Neuronal stem cell (in vitro differentiated cells): ENCODE data around the gene GABRA5.
A peak's percentile ranks its signal among the peaks of the same experiment; 100 is the strongest.

Experiments used
- DNase-seq: peaks from one replicate; pipeline ENCODE4 v3.0.0-alpha.2; 2013; ENCODE audit warnings: low spot score
- H2AFZ ChIP-seq: one replicate; pipeline ENCODE4 v1.6.1; 2013; ENCODE audit warnings: mild to moderate bottlenecking, low read length, inconsistent platforms
- H2AK5ac ChIP-seq: 2 replicates; pipeline ENCODE4 v1.6.1; 2013; ENCODE audit warnings: low read depth, mild to moderate bottlenecking, inconsistent platforms, low read length, moderate library complexity, mixed read lengths
- H2BK120ac ChIP-seq: 2 replicates; pipeline ENCODE4 v1.6.1; 2013; ENCODE audit warnings: low read depth, mild to moderate bottlenecking, inconsistent platforms, low read length, moderate library complexity, mixed read lengths
- H2BK12ac ChIP-seq: one replicate; pipeline ENCODE4 v1.6.1; 2013; ENCODE audit warnings: low read length, inconsistent platforms
- H2BK15ac ChIP-seq: 2 replicates; pipeline ENCODE4 v1.6.1; 2013; ENCODE audit warnings: mild to moderate bottlenecking, low read length, inconsistent platforms, mixed read lengths
- H2BK5ac ChIP-seq: one replicate; pipeline ENCODE4 v1.6.1; 2013; ENCODE audit warnings: inconsistent platforms, mild to moderate bottlenecking, low read length, moderate library complexity
- H3K14ac ChIP-seq: one replicate; pipeline ENCODE4 v1.6.1; 2013; ENCODE audit warnings: low read length, inconsistent platforms
- H3K18ac ChIP-seq: 2 replicates; pipeline ENCODE4 v1.6.1; 2013; ENCODE audit warnings: low read length, inconsistent platforms
- H3K23ac ChIP-seq: 2 replicates; pipeline ENCODE4 v1.6.1; 2013; ENCODE audit warnings: low read depth, mild to moderate bottlenecking, mixed read lengths, low read length, inconsistent platforms; ENCODE audit not compliant: poor library complexity
- H3K27ac ChIP-seq: replicated peaks from 3 replicates; pipeline ENCODE4 v1.5.1; 2013; ENCODE audit warnings: low read length, inconsistent platforms
- H3K27me3 ChIP-seq, 3 experiments: 2 replicates each; pipeline ENCODE4 v1.6.1; 2013; ENCODE audit warnings: low read length in 3 of 3, mild to moderate bottlenecking in 2 of 3, inconsistent platforms in 1 of 3, low read depth in 1 of 3, mixed read lengths in 1 of 3, moderate library complexity in 1 of 3; ENCODE audit not compliant: control insufficient read depth in 3 of 3, insufficient read depth in 3 of 3
- H3K36me3 ChIP-seq, 2 donors: replicated peaks in 1 of 2; 2 replicates each; pipeline ENCODE4 v1.6.1; 2013; ENCODE audit warnings: low read length in 2 of 2; ENCODE audit not compliant: control insufficient read depth in 2 of 2, insufficient read depth in 2 of 2
- H3K4ac ChIP-seq: 2 replicates; pipeline ENCODE4 v1.6.1; 2013; ENCODE audit warnings: inconsistent platforms, mild to moderate bottlenecking, low read length, moderate library complexity
- H3K4me1 ChIP-seq, 2 donors: 1 replicate in 1 of 2; 2 replicates in 1 of 2; pipeline ENCODE4 v1.6.1; 2013; ENCODE audit warnings: low read length in 2 of 2, low read depth in 1 of 2; ENCODE audit not compliant: control insufficient read depth in 2 of 2, insufficient read depth in 1 of 2
- H3K4me2 ChIP-seq: one replicate; pipeline ENCODE4 v1.6.1; 2013; ENCODE audit warnings: mild to moderate bottlenecking, low read length, inconsistent platforms; ENCODE audit not compliant: insufficient read depth, poor library complexity, severe bottlenecking
- H3K4me3 ChIP-seq, 2 donors: 2 replicates each; pipeline ENCODE4 v1.5.1; 2013; ENCODE audit warnings: low read length in 2 of 2, mild to moderate bottlenecking in 2 of 2, inconsistent platforms in 1 of 2, moderate library complexity in 1 of 2
- H3K79me1 ChIP-seq: one replicate; pipeline ENCODE4 v1.6.1; 2013; ENCODE audit warnings: low read depth, mild to moderate bottlenecking, inconsistent platforms, low read length, moderate library complexity
- H3K9ac ChIP-seq: one replicate; pipeline ENCODE4 v1.6.1; 2013; ENCODE audit warnings: mild to moderate bottlenecking, low read depth, low read length, inconsistent platforms; ENCODE audit not compliant: poor library complexity
- H3K9me3 ChIP-seq, 2 donors: replicated peaks in 1 of 2; 2 replicates each; pipeline versions ENCODE3 to v1.6.1; 2013; ENCODE audit warnings: low read length in 2 of 2, mild to moderate bottlenecking in 2 of 2, inconsistent platforms in 1 of 2, low read depth in 1 of 2, mixed read lengths in 1 of 2, moderate library complexity in 1 of 2; ENCODE audit not compliant: control insufficient read depth in 2 of 2, insufficient read depth in 1 of 2
- H4K8ac ChIP-seq: one replicate; pipeline ENCODE4 v1.6.1; 2013; ENCODE audit warnings: low read depth, mild to moderate bottlenecking, inconsistent platforms, low read length, moderate library complexity
- H4K91ac ChIP-seq: one replicate; pipeline ENCODE4 v1.6.1; 2013; ENCODE audit warnings: low read length, low read depth, mild to moderate bottlenecking, inconsistent platforms; ENCODE audit not compliant: poor library complexity
- WGBS, 2 donors: extraction: QIAGEN DNeasy Blood & Tissue Kit; methylation state at CpG; one replicate each; pipeline ENCODE4 v1.1.7; 2013; ENCODE audit warnings: missing lambda C conversion rate in 2 of 2, mixed read lengths in 1 of 2; ENCODE audit not compliant: insufficient read length in 2 of 2, insufficient replicate concordance in 1 of 2; ENCODE audit errors: extremely low coverage in 2 of 2; 5-methylcytosine and 5-hydroxymethylcytosine counted together

The GABRA5 gene

DNA sequence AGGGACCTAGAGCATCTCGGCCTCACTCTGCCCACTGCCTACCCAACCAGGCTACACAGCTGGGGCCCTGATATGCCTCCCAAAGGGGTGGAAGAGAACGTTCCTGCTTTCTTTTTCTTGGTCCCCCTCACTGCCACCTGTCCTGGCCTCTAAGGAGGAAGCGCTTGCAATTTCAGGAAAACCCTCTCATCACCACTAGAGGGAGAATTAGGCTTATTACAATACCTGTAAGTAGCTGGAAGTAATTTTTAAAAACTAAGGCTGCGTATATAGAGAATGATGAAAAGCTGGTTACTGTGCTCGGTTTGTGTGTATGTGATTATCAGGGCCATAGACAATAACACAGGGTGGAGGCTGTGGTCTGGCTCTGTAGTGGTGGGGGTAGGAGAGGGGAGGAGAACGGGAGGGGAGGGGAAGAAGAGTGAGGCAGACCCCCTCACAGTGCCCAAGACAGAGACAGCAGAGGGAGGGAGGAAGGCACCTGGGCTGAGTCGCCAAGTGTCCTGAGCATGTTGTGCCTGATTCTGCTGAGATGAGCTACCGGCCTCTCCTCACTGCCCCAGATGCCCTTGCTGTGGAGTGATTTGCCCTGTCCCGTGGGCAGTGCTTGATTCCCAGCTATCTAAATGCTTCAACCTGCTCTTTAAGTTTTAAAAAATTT is 107.4 kb downstream of the GABRA5 start:
- Histone ChIP-seq H3K4ac (no peak overlapping the region), H2AFZ (no peak overlapping the region), H3K14ac (no peak overlapping the region), H4K8ac (no peak overlapping the region), H3K4me1 (peaks cover 0 to 12% of the 10 kb centered on the region in 2 donors), H2AK5ac (no peak overlapping the region), H3K9ac (no peak overlapping the region), H3K23ac (no peak overlapping the region), H2BK120ac (no peak overlapping the region), H3K4me2 (no peak overlapping the region), H2BK5ac (no peak overlapping the region), H3K9me3 (no peaks in the 10 kb centered on the region), H3K18ac (no peak overlapping the region), H3K4me3 (no peak overlapping the region), H3K27ac (no peak overlapping the region), H2BK12ac (peak overlapping the region; percentile 73), H3K79me1 (no peaks in the 10 kb centered on the region), H3K36me3 (peaks cover 0 to 1% of the 10 kb centered on the region in 2 donors), H3K27me3 (peaks cover 0 to 38% (median 7%) of the 10 kb centered on the region in 3 experiments), H4K91ac (no peak overlapping the region), H2BK15ac (no peak overlapping the region)
- DNase-seq, result peak; percentile 37
- no CpG with 5 or more reads among the region's 9 CpGs for WGBS, 2 donors

DNA sequence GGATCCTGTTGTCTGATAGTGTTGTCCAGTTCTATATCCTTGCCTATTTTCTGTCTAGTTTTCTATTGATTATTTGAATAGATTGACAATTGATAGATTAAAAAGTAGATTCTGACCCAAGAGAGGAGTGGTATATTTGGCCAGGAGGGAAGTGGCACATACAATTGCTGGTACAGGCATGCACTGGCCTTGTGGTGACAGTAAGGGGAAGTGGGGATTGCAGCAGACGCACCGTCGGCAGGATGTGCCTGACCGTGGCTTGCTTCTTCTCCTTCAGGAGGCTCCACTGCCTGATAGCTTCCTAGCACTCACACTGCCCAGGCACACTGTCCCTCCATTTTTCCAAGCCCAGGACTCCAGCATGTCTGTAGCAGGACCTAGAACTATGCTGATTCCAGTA is 114.6 kb downstream of the GABRA5 start:
- no peak overlapping the region for H2BK5ac ChIP-seq
- H2AK5ac ChIP-seq, result no peak overlapping the region
- no peaks in the 10 kb centered on the region for H3K79me1 ChIP-seq
- no peak overlapping the region for H2BK120ac ChIP-seq
- no peak overlapping the region for H4K8ac ChIP-seq
- H4K91ac ChIP-seq, result no peak overlapping the region
- H2BK12ac ChIP-seq, result no peak overlapping the region
- H3K27me3 ChIP-seq, result no peaks in the 10 kb centered on the region
- H3K4me2 ChIP-seq, result no peak overlapping the region
- no peak overlapping the region for H2BK15ac ChIP-seq
- H3K4me1 ChIP-seq, result no peaks in the 10 kb centered on the region
- H3K4me3 ChIP-seq, result peak overlapping the region in 1 of 2 donors; percentile 61
- no peak overlapping the region for H3K14ac ChIP-seq
- H3K9ac ChIP-seq, result no peak overlapping the region
- H3K4ac ChIP-seq, result no peak overlapping the region
- H3K9me3 ChIP-seq, result peaks cover 0 to 3% of the 10 kb centered on the region in 2 donors
- no peak overlapping the region for H3K18ac ChIP-seq
- H3K23ac ChIP-seq, result no peak overlapping the region
- peaks cover 0 to 1% of the 10 kb centered on the region in 2 donors for H3K36me3 ChIP-seq
- WGBS, 2 donors, result no CpG with 5 or more reads among the region's 4 CpGs
- H3K27ac ChIP-seq, result no peak overlapping the region
- H2AFZ ChIP-seq, result no peak overlapping the region
- DNase-seq, result no peak

DNA sequence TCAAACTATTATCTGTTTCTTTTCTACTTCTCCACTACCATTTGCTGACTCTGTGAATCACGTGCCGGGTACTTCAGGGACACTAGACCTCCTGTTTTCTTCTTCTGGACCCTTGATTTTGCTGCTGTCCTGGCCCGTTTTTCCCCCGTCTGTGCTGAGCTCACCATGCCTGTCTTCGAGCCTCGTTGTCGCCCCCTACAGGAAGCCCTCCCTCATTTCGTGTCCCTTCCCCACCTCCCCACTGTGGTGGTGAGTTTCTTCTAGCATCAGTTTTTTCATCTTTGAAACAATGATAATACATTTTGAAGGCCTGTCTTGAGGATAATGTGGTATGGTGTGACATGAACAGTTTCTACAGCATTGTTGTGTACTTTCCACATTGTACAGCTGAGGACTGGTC is 117.0 kb downstream of the GABRA5 start:
- no peak overlapping the region for H4K91ac ChIP-seq
- no peak overlapping the region for H2AK5ac ChIP-seq
- peaks cover 0 to 3% of the 10 kb centered on the region in 2 donors for H3K9me3 ChIP-seq
- no peak overlapping the region for H2BK12ac ChIP-seq
- H3K27me3 ChIP-seq, result no peaks in the 10 kb centered on the region
- no peak for DNase-seq
- no peak overlapping the region for H3K18ac ChIP-seq
- no peak overlapping the region for H2BK5ac ChIP-seq
- H3K14ac ChIP-seq, result no peak overlapping the region
- H3K4me2 ChIP-seq, result no peak overlapping the region
- no CpG with 5 or more reads among the region's 8 CpGs for WGBS, 2 donors
- no peak overlapping the region for H3K4ac ChIP-seq
- H3K23ac ChIP-seq, result no peak overlapping the region
- no peak overlapping the region for H2BK15ac ChIP-seq
- no peaks in the 10 kb centered on the region for H3K4me1 ChIP-seq
- H4K8ac ChIP-seq, result no peak overlapping the region
- H3K27ac ChIP-seq, result no peak overlapping the region
- no peak overlapping the region for H3K9ac ChIP-seq
- no peaks in the 10 kb centered on the region for H3K79me1 ChIP-seq
- H2BK120ac ChIP-seq, result no peak overlapping the region
- no peak overlapping the region for H3K4me3 ChIP-seq
- no peak overlapping the region for H2AFZ ChIP-seq
- H3K36me3 ChIP-seq, result peaks cover 0 to 1% of the 10 kb centered on the region in 2 donors

- no peak overlapping the region for H2BK12ac ChIP-seq
- H2AFZ ChIP-seq, result no peak overlapping the region
- no peak overlapping the region for H3K14ac ChIP-seq
- H2BK5ac ChIP-seq, result no peak overlapping the region
- no peak overlapping the region for H2BK15ac ChIP-seq
- H2BK120ac ChIP-seq, result no peak overlapping the region
- H3K18ac ChIP-seq, result no peak overlapping the region
- H3K27me3 ChIP-seq, result no peaks in the 10 kb centered on the region
- H4K8ac ChIP-seq, result no peak overlapping the region
- peak overlapping the region in 1 of 2 donors; percentile 52 for H3K4me3 ChIP-seq
- H3K4me1 ChIP-seq, result no peaks in the 10 kb centered on the region
- no peak overlapping the region for H3K23ac ChIP-seq
- H2AK5ac ChIP-seq, result no peak overlapping the region
- no peak overlapping the region for H3K9ac ChIP-seq
- H3K4ac ChIP-seq, result no peak overlapping the region
- DNase-seq, result no peak
- peaks cover 0 to 3% of the 10 kb centered on the region in 2 donors for H3K9me3 ChIP-seq
- no peaks in the 10 kb centered on the region for H3K36me3 ChIP-seq
- WGBS, 2 donors, result no CpG with 5 or more reads among the region's 4 CpGs
- no peak overlapping the region for H3K4me2 ChIP-seq
- H3K27ac ChIP-seq, result no peak overlapping the region
- H3K79me1 ChIP-seq, result no peaks in the 10 kb centered on the region
- H4K91ac ChIP-seq, result no peak overlapping the region
These were observed 118.2 kb downstream of the GABRA5 start for GRCh38 chr15:26985050-26985449.
